Heart left ventricle (tissue), 16 donors: ENCODE results near the gene TAPBP. TPM values are rescaled to one million over a fixed set of nuclear protein-coding genes. Genes with fewer than 3 reads are reported as not detected.
"Not testable (repeated sequence)": the region's sequence is repeated elsewhere in the genome, so short reads cannot be mapped to it uniquely, and the experiment has no call there.

Experiments used
- ATAC-seq, 4 donors: fragments of 200-7000 bp; cut with Tn5 transposase; one replicate each; pipeline ENCODE4 v1.9.1; 2020 to 2022; ENCODE audit warnings: moderate library complexity in 4 of 4, mild to moderate bottlenecking in 3 of 4, moderate number of reproducible peaks in 1 of 4
- DNase-seq, 5 donors: peaks; one replicate each; pipeline ENCODE4 v3.0.0-alpha.2; 2020
- H3K27ac ChIP-seq, 12 donors: fragments of 200-600 bp; sonication (generic) in 4 of 12; one replicate each; pipeline versions ENCODE4 v1.5.0 to v1.8.0; 2016 to 2022; ENCODE audit warnings: mild to moderate bottlenecking in 2 of 12
- H3K27me3 ChIP-seq, 9 donors: fragments of 200-600 bp; sonication (generic) in 2 of 9; one replicate each; pipeline versions ENCODE4 v1.5.1 to v1.8.0; 2016 to 2022; ENCODE audit warnings: mild to moderate bottlenecking in 3 of 9
- H3K36me3 ChIP-seq, 9 donors: fragments of 200-600 bp; sonication (generic) in 2 of 9; one replicate each; pipeline versions ENCODE4 v1.5.0 to v1.8.0; 2018 to 2022; ENCODE audit warnings: mild to moderate bottlenecking in 2 of 9
- H3K4me1 ChIP-seq, 12 donors: fragments of 200-600 bp; sonication (generic) in 4 of 12; one replicate each; pipeline versions ENCODE4 v1.5.0 to v1.8.0; 2016 to 2022; ENCODE audit warnings: mild to moderate bottlenecking in 3 of 12
- H3K4me3 ChIP-seq, 12 donors: fragments of 200-600 bp; sonication (generic) in 4 of 12; one replicate each; pipeline versions ENCODE4 v1.5.0 to v1.8.0; 2017 to 2022; ENCODE audit warnings: mild to moderate bottlenecking in 9 of 12, moderate library complexity in 4 of 12
- H3K9me3 ChIP-seq, 12 donors: fragments of 200-600 bp; sonication (generic) in 4 of 12; one replicate each; pipeline versions ENCODE4 v1.5.0 to v1.8.0; 2016 to 2022; ENCODE audit warnings: mild to moderate bottlenecking in 1 of 12
- POLR2A ChIP-seq, 2 donors: fragments of 450-650 bp; IDR thresholded peaks; one replicate each; pipeline ENCODE4 v1.6.1; 2017; ENCODE audit warnings: antibody characterized with exemption in 2 of 2, mild to moderate bottlenecking in 2 of 2, moderate library complexity in 2 of 2
- WGBS, 4 donors: extraction: QIAGEN DNeasy Blood & Tissue Kit in 2 of 4; methylation state at CpG; one replicate each; pipeline versions ENCODE4 v1.1.5 to v1.1.7; 2013 to 2018; 5-methylcytosine and 5-hydroxymethylcytosine counted together
- intact Hi-C, 10 donors: fragments of 100-400 bp; cut with DNase I; formaldehyde crosslinking; loops; one replicate each; pipeline versions ENCODE4 v1.11.1 to v1.14.2; 2022
- polyA plus RNA-seq, 2 donors: library from polyadenylated mRNA; stranded (reverse); fragments of 200-250 nt; gene quantifications; one replicate each; pipeline ENCODE4 v1.2.3, GENCODE V29; 2013
- total RNA-seq, 9 donors: library from RNA; depleted of rRNA in 2 of 9; stranded (reverse); fragments of >200 nt in 2 of 9; fragmentation: NEBNext Ultra II Directional in 3 of 9; extraction: Animal tissue kit (Norgen Biotek cat#: 25700) in 3 of 9; gene quantifications; one replicate each; pipeline versions ENCODE4 v1.1.0 to v1.2.4, GENCODE V29; 2016 to 2023
- TF ChIP-seq, protein P1 (sequence below), 12 donors: fragments of 200-600 bp; sonication (generic) in 4 of 12; IDR thresholded peaks; one replicate each; pipeline versions ENCODE4 v1.5.0 to v1.8.0; 2018 to 2022; ENCODE audit warnings: antibody characterized with exemption in 12 of 12, mild to moderate bottlenecking in 5 of 12
- donor health status: ischemic (EF 13 %, LVEDD 7.1; RV severe dilation, severe dysfunction).
- donor health status: healthy with polysubstance abuse.
- donor health status: DM: no; HTN: yes; CAD: no.
- donor health status: DM: no; HTN: no; CAD: no.
- donor health status: ischemic (EF 25% LVEDD 6.9; RV normal size, moderate dysfunction).
- donor health status: ischemic (EF 25% LVEDD 5.7; RV mildly dilated, moderate dysfunction).
- donor health status: healthy.
- donor health status: DM: yes; HTN: yes; CAD: no.
- donor health status: ischemic (EF 35%, LVEDD 5.7; RV mildly dilated, moderate dysfunction).
- donor health status: nonischemic (EF 11% LVEDD 7.7; RV severe dilation, severe dysfunction).
- donor health status: DM: yes; HTN: yes; CAD: no.
- donor health status: PGD.
- donor health status: ischemic (EF 29% LVEDD 5.4; RV normal size, mild dysfunction).
- donor health status: nonischemic (EF 23%, LVEDD 6.1; RV moderate dilation, normal function).

Gene TAPBP
- total and polyA plus RNA-seq, 11 donors: 28.3 to 248 (median 86.0) TPM

DNA sequence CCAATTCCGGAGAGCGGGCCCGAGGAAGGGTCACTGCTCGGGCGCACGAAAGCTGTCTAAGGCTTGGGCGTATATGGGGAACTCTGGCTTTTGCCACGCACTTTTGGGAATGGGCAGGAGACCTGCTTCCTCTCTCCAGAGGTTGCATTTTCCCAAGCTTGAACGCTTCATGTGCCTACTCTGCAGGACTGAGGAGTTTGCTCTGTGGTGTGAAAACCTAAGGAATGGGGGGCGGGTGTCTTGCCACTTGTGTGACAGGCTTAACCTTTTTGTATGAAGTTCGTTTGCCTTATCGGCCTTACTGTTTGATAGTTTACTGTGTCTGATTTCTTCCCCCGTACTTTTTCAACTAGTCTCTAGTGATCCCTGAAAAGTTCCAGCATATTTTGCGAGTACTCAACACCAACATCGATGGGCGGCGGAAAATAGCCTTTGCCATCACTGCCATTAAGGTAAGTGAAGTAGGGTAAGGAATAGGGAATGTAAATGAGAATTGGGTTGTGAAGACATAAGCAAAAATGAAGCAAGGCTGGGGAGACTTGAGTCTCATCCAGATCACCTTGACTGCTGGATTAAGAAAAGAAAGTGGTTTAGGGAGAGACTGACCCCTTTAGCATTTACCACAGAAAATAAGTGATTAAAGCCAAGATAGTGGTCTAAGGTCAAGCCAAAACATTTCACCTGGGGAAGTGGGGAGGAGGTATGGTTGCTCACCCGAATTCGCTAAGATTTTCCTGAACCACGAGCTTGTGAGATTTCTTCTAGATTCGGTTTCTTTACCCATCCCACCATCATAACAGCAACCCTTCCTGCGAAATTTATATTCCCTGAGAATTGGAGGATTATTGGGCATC, 41.4 kb downstream of the TAPBP start:
- Histone ChIP-seq H3K4me1 (peaks cover 15 to 68% (median 54%) of the 10 kb centered on the region in 12 donors), H3K36me3 (peaks cover 0 to 65% (median 57%) of the 10 kb centered on the region in 9 donors), H3K27me3 (no peaks in the 10 kb centered on the region), H3K27ac (peak overlapping the region in 11 of 12 donors; percentile 86 to 98 (median 93)), H3K9me3 (no peaks in the 10 kb centered on the region), H3K4me3 (peak overlapping the region; percentile 68 to 92 (median 76))
- DNase-seq (no peak), ATAC-seq (peak; percentile 8 to 22 (median 12))
- TF ChIP-seq, protein P1, sequence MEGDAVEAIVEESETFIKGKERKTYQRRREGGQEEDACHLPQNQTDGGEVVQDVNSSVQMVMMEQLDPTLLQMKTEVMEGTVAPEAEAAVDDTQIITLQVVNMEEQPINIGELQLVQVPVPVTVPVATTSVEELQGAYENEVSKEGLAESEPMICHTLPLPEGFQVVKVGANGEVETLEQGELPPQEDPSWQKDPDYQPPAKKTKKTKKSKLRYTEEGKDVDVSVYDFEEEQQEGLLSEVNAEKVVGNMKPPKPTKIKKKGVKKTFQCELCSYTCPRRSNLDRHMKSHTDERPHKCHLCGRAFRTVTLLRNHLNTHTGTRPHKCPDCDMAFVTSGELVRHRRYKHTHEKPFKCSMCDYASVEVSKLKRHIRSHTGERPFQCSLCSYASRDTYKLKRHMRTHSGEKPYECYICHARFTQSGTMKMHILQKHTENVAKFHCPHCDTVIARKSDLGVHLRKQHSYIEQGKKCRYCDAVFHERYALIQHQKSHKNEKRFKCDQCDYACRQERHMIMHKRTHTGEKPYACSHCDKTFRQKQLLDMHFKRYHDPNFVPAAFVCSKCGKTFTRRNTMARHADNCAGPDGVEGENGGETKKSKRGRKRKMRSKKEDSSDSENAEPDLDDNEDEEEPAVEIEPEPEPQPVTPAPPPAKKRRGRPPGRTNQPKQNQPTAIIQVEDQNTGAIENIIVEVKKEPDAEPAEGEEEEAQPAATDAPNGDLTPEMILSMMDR (IDR thresholded peaks at IDR 0.05): no peak
- no peak for TF ChIP-seq POLR2A (IDR thresholded peaks at IDR 0.05)
- intact Hi-C loops: loop anchor here in 1 of 10 donors (2.0 kb wide), 1 partner anchor 16 kb away; the partner anchor contains the start of genes PFDN6 and WDR46
- 11 to 20% (median 12%) methylated on average over 14 to 22 of the region's 22 CpGs for WGBS, 4 donors

DNA sequence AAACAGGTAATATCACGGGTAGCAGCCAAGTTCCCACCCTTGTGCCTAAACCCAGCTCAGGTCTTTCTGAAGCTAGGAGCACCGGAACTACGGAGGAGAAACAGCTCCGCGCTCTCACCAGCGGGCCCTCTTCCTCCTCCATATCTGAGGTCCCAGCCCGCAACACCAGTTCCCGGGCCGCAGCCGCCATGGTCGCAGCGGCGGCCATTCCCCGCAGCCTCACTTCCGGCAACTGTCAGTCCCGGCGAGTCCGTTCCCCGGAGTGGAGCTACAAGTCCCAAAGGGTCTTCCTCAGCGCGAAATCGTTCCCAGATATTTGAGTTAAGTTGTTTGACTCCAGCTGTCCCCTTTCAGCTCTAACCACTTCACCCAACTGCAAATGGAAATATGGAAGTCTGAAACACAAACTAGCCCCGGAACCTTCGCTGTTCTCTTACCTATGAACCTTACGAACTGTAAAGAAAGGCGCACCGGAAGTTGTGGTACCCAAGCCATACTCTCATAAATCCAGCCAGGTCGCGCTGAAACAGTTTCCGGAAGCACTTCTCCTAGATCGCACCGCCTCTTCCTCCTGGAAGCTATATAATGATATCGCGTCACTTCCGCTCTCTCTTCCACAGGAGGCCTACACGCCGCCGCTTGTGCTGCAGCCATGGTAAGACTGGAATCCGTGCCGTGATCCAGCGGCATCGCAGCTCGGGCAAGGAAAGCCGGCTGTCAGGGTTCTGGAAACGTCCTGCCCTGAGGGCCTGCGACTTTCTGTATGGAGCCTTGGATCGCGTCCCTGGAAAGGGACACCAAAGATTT, 42.2 kb downstream of the TAPBP start, which contains the start of the genes RPS18 and VPS52:
TSS of gene RPS18 (plus strand) at position 608 of the 807 bp plus-strand sequence. CDS start at position 653, 45 bp downstream.
TSS of gene VPS52 (minus strand) at position 409 of the 807 bp plus-strand sequence. CDS start at position 208, 201 bp downstream.
- WGBS, 4 donors: 0 to 1% (median 1%) methylated on average over 35 to 48 of the region's 48 CpGs
- intact Hi-C loops: loop anchor here in 1 of 10 donors (2.0 kb wide), 1 partner anchor 17 kb away; the partner anchor contains the start of genes PFDN6 and WDR46
- Histone ChIP-seq H3K36me3 (peaks cover 0 to 72% (median 66%) of the 10 kb centered on the region in 9 donors), H3K4me1 (peaks cover 15 to 60% (median 49%) of the 10 kb centered on the region in 12 donors), H3K9me3 (no peaks in the 10 kb centered on the region), H3K27me3 (no peaks in the 10 kb centered on the region), H3K4me3 (peak within 1 kb of the TSS; percentile 68 to 92 (median 76)), H3K27ac (peak within 1 kb of the TSS; percentile 86 to 98 (median 93))
- DNase-seq (peak; percentile 90 to 96 (median 95)), ATAC-seq (peak; percentile 96 to 98 (median 98))
- TF ChIP-seq POLR2A (IDR thresholded peaks at IDR 0.05): peak; percentile 18 to 94
- TF ChIP-seq, protein P1 (IDR thresholded peaks at IDR 0.05): peak in 1 of 12 donors; percentile 9

DNA sequence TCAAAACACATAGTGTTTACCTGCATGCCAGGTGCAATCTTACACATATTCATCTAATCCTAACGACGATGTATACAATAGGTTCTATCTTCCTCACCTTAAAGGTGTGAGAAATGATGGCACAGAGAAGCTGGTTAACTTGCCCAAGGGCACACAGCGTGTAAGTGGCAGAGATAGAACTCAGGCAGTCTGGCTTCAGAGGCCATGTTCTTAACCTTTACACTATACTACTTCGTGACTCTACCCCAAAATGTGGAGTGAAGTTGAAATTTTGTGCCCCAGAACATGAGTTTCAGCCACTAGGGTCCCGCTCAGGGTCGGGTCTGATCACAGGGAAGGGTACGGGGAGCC, 42.8 kb downstream of the TAPBP start:
- peak; percentile 0 to 25 (median 8) for ATAC-seq
- intact Hi-C loops: no loop called here

DNA sequence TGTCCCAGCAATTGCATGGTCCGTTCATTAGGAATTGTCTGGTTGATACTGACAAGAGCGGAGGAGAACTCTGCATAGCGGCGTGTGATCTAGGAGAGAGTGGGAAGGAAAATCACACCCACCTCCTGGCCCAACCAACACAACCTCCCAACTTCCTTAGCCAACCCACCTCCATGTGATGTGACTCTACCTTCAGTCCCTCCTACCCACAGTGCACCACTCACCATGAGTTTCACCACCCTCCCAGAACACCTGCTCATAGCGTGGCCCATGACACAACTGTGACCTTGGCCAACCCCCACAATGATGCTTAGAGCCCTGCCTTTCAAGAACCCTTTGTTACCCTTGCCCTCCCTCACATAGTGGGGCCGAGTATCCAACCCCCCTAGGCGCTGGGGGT, 49.9 kb downstream of the TAPBP start:
- DNase-seq (no peak), ATAC-seq (peak in 2 of 4 donors; percentile 14 to 16)
- WGBS, 4 donors: 85 to 94% (median 87%) methylated on average over 7 of the region's 7 CpGs
- Histone ChIP-seq H3K36me3 (peaks cover 0 to 99% (median 93%) of the 10 kb centered on the region in 9 donors), H3K9me3 (no peaks in the 10 kb centered on the region), H3K27me3 (no peaks in the 10 kb centered on the region), H3K4me3 (no peak overlapping the region), H3K27ac (no peak overlapping the region), H3K4me1 (no peaks in the 10 kb centered on the region)
- no peak for TF ChIP-seq POLR2A (IDR thresholded peaks at IDR 0.05)
- TF ChIP-seq, protein P1 (IDR thresholded peaks at IDR 0.05): no peak
- intact Hi-C loops: no loop called here

More for the DNA sequence above, 42.8 kb downstream of the TAPBP start:
- no peaks in the 10 kb centered on the region for H3K9me3 ChIP-seq
- 1 to 4% (median 2%) methylated on average over 7 of the region's 7 CpGs for WGBS, 4 donors
- H3K27me3 ChIP-seq: no peaks in the 10 kb centered on the region
- H3K4me3 ChIP-seq: peak overlapping the region; percentile 68 to 92 (median 76)
- DNase-seq: no peak
- H3K36me3 ChIP-seq: peaks cover 0 to 72% (median 67%) of the 10 kb centered on the region in 9 donors
- TF ChIP-seq POLR2A (IDR thresholded peaks at IDR 0.05): no peak
- H3K27ac ChIP-seq: peak overlapping the region; percentile 86 to 98 (median 93)
- peaks cover 9 to 54% (median 44%) of the 10 kb centered on the region in 12 donors for H3K4me1 ChIP-seq

DNA sequence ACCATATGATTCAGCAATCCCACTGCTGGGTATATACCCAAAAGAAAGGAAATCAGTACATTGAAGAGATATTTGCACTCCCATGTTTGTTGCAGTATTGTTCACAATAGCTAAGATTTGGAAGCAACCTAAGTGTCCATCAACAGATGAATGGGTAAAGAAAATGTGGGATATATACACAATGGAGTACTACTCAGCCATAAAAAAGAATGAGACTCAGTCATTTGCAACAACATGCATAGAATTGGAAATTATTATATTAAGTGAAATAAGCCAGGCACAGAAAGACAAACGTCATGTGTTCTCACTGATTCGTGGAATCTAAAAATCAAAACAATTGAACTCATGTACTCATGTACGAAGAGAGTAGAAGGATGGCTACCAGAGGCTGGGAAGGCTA, 51.4 kb downstream of the TAPBP start:
- H3K27ac ChIP-seq, H3K4me3 ChIP-seq, DNase-seq, H3K4me1 ChIP-seq, H3K27me3 ChIP-seq, intact Hi-C loops, H3K9me3 ChIP-seq, ATAC-seq: not testable (repeated sequence)
- peaks cover 0 to 95% (median 86%) of the 10 kb centered on the region in 9 donors for H3K36me3 ChIP-seq
- WGBS, 4 donors: 94 to 97% (median 96%) methylated on average over 3 of the region's 3 CpGs
